Neural cell (in vitro differentiated cells): ENCODE data around the gene PTPRN2.

ENCODE experiments used
- EZH2 ChIP-seq: fragments of 200-600, 300-800 bp; shearing (Covaris generic), sonication (generic); IDR thresholded peaks from 2 replicates; pipeline ENCODE4 v1.6.1; 2014; ENCODE audit warnings: antibody characterized with exemption, low read length, borderline replicate concordance, mild to moderate bottlenecking; ENCODE audit not compliant: insufficient read depth, poor library complexity, severe bottlenecking
- RAD21 ChIP-seq: fragments of 450-650 bp; conservative IDR thresholded peaks from 2 replicates; pipeline ENCODE4 v1.6.1; 2014; ENCODE audit warnings: antibody characterized with exemption, mild to moderate bottlenecking, moderate library complexity
- TF ChIP-seq, protein P1 (sequence below): fragments of 450-650 bp; IDR thresholded peaks from 2 replicates; pipeline ENCODE4 v1.5.1; 2014; ENCODE audit warnings: antibody characterized with exemption, mild to moderate bottlenecking, moderate library complexity; ENCODE audit not compliant: poor library complexity, severe bottlenecking

DNA sequence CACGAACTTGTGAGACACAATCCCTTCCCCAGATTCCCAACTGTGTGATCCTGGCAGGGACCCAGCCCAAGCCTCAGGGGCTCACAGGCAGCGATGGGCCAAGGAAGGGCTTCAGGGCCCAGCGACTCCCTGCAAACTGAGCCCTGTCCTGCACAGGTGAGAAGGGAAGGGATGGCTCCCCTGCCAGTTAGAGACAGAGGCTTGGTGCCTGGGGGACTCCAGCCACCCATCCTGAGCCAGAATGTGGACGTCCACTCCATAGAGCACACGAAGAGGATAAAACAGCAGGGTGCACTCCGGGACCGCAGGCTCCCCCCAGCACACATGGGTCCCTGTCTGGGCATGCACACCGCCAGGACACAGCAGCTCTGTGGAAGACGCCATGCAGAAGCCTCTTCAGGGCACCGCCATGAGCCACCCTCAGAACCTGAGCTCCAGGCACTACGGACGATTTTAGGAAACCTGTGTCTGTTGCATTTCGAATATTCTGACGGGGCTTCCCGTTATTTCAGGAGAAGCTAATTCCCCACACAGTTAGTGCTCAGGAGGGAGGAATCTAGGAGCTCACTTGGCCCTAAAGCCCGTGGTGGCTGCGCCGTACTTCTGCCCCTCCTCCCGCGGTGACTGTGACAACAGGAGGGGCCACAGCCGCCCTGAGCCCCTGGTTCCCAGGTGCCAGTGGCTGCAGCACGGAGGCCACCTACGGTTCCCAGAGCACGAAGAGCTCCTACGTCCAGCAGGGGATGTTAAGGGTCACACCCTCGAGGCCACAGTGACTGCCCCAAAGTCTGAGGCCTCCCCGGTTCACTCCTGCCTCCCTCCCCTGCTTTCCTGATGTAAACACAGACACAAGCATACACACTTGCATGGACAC lies 326.0 kb downstream of the PTPRN2 start:
- no peak for TF ChIP-seq RAD21
- TF ChIP-seq EZH2, result no peak
- TF ChIP-seq, protein P1, sequence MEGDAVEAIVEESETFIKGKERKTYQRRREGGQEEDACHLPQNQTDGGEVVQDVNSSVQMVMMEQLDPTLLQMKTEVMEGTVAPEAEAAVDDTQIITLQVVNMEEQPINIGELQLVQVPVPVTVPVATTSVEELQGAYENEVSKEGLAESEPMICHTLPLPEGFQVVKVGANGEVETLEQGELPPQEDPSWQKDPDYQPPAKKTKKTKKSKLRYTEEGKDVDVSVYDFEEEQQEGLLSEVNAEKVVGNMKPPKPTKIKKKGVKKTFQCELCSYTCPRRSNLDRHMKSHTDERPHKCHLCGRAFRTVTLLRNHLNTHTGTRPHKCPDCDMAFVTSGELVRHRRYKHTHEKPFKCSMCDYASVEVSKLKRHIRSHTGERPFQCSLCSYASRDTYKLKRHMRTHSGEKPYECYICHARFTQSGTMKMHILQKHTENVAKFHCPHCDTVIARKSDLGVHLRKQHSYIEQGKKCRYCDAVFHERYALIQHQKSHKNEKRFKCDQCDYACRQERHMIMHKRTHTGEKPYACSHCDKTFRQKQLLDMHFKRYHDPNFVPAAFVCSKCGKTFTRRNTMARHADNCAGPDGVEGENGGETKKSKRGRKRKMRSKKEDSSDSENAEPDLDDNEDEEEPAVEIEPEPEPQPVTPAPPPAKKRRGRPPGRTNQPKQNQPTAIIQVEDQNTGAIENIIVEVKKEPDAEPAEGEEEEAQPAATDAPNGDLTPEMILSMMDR, result no peak
